HG02870 (cell line): ENCODE measurements around the gene GABPA.

Experiments used
- ATAC-seq: cut with Tn5 transposase; IDR thresholded peaks from one replicate; pipeline ENCODE4 v1.9.1; 2021; ENCODE audit warnings: mild to moderate bottlenecking, moderate library complexity; ENCODE audit not compliant: unreplicated experiment

The GABPA gene

GRCh38 chr21:25801217-25802014 is 66.6 kb downstream of the GABPA start:
- ATAC-seq, result peak; percentile 100

GRCh38 chr21:25806060-25806459 is 71.3 kb downstream of the GABPA start:
- no peak for ATAC-seq

GRCh38 chr21:25807191-25807590 is 72.4 kb downstream of the GABPA start:
- no peak for ATAC-seq

GRCh38 chr21:25809013-25809412 is 74.2 kb downstream of the GABPA start:
- ATAC-seq, result no peak

- no peak for ATAC-seq
Measured at GRCh38 chr21:25811186-25811585, 76.4 kb downstream of the GABPA start.

- no peak for ATAC-seq
Measured at GRCh38 chr21:25813917-25814316, 79.1 kb downstream of the GABPA start.

- ATAC-seq, result no peak
Measured at GRCh38 chr21:25818121-25818520, 83.3 kb downstream of the GABPA start.

- ATAC-seq, result no peak
Measured at GRCh38 chr21:25818551-25818950, 83.8 kb downstream of the GABPA start.
